SU-DHL-6 (cell line): ENCODE data around the gene RFTN2.

ENCODE experiments used
- H2AFZ ChIP-seq: fragments of 200-600 bp; sonication (generic); 2 replicates; pipeline ENCODE4 v1.6.1; 2014; ENCODE audit warnings: low read depth, mild to moderate bottlenecking, moderate library complexity, mixed read lengths, antibody characterized with exemption, low read length; ENCODE audit not compliant: severe bottlenecking
- H3F3A ChIP-seq: fragments of 200-600 bp; shearing (Covaris generic); 2 replicates; pipeline ENCODE4 v1.6.0; 2016; ENCODE audit warnings: antibody characterized with exemption, mild to moderate bottlenecking; ENCODE audit not compliant: insufficient read depth
- H3K27ac ChIP-seq: fragments of 200-600 bp; sonication (generic); 2 replicates; pipeline ENCODE4 v1.5.1; 2016; ENCODE audit warnings: low read depth, mild to moderate bottlenecking, low read length, moderate library complexity, mixed read lengths
- H3K27me3 ChIP-seq: fragments of 200-600 bp; sonication (generic), shearing (Covaris generic); 2 replicates; pipeline ENCODE4 v1.6.0; 2014; ENCODE audit warnings: mild to moderate bottlenecking, low read length
- H3K36me3 ChIP-seq: fragments of 200-600 bp; sonication (generic); 2 replicates; pipeline ENCODE4 v1.6.1; 2014; ENCODE audit warnings: mild to moderate bottlenecking, low read length, mixed read lengths
- H3K4me2 ChIP-seq: fragments of 300-600, 200-600 bp; shearing (Covaris generic), sonication (generic); 2 replicates; pipeline ENCODE4 v1.6.0; 2014; ENCODE audit warnings: low read length, low read depth, mild to moderate bottlenecking; ENCODE audit not compliant: poor library complexity, severe bottlenecking
- H3K4me3 ChIP-seq: fragments of 200-600 bp; sonication (generic); 2 replicates; pipeline ENCODE4 v1.5.1; 2014; ENCODE audit warnings: antibody characterized with exemption, low read length, mild to moderate bottlenecking, mixed read lengths; ENCODE audit not compliant: insufficient read depth, poor library complexity, severe bottlenecking
- H3K79me2 ChIP-seq: fragments of 200-600 bp; sonication (generic); 2 replicates; pipeline ENCODE4 v1.6.1; 2014; ENCODE audit warnings: mild to moderate bottlenecking, low read length, moderate library complexity; ENCODE audit not compliant: insufficient read depth
- H3K9ac ChIP-seq: fragments of 200-600 bp; sonication (generic); 2 replicates; pipeline ENCODE4 v1.7.0; 2014; ENCODE audit warnings: mild to moderate bottlenecking, low read length
- H3K9me2 ChIP-seq: fragments of 200-600 bp; sonication (generic); replicated peaks from 2 replicates; pipeline ENCODE4 v1.6.1; 2014; ENCODE audit warnings: low read length; ENCODE audit not compliant: insufficient read depth
- H3K9me3 ChIP-seq: fragments of 200-600 bp; sonication (generic); 2 replicates; pipeline ENCODE4 v1.6.1; 2014; ENCODE audit warnings: low read length, mixed read lengths; ENCODE audit not compliant: insufficient read depth
- H4K20me1 ChIP-seq: fragments of 200-600 bp; sonication (generic); 2 replicates; pipeline ENCODE4 v1.6.1; 2014; ENCODE audit warnings: low read depth, mild to moderate bottlenecking, antibody characterized with exemption, low read length, moderate library complexity, mixed read lengths
- CTCF ChIP-seq: fragments of 200-600 bp; sonication (generic); IDR thresholded peaks from one replicate; pipeline ENCODE4 v1.5.1; 2017; ENCODE audit warnings: antibody characterized with exemption, mild to moderate bottlenecking, low read length, moderate library complexity; ENCODE audit not compliant: insufficient read depth, poor library complexity, severe bottlenecking
- EZH2phosphoT487 ChIP-seq: fragments of 200-600 bp; sonication (generic), shearing (Covaris generic); conservative IDR thresholded peaks from 2 replicates; pipeline ENCODE4 v1.6.1; 2018; ENCODE audit warnings: mild to moderate bottlenecking, antibody characterized with exemption, low read length, moderate library complexity, mixed read lengths

The RFTN2 gene

GRCh38 chr2:197548582-197548981 is 126.8 kb downstream of the RFTN2 start:
- Histone ChIP-seq H3K4me2 (no peak overlapping the region), H3K4me3 (no peak overlapping the region), H2AFZ (no peak overlapping the region), H3K36me3 (peaks cover 31% of the 10 kb centered on the region; the same call in 1 of the 2 replicates), H3K9me2 (no peaks in the 10 kb centered on the region), H3F3A (0 out of 2 replicates have a peak, but pooled peaks cover 5% of the 10 kb centered on the region), H4K20me1 (no peaks in the 10 kb centered on the region), H3K27ac (no peak overlapping the region), H3K27me3 (no peaks in the 10 kb centered on the region), H3K9me3 (no peaks in the 10 kb centered on the region), H3K9ac (no peak overlapping the region), H3K79me2 (0 out of 2 replicates have a peak, but pooled peaks cover 9% of the 10 kb centered on the region)
- TF ChIP-seq CTCF (no peak), EZH2phosphoT487 (no peak)

GRCh38 chr2:197547163-197547900 is 128.1 kb downstream of the RFTN2 start:
- TF ChIP-seq CTCF, result no peak
- TF ChIP-seq EZH2phosphoT487, result no peak
- H3K79me2 ChIP-seq, result 0 out of 2 replicates have a peak, but pooled peaks cover 9% of the 10 kb centered on the region
- no peaks in the 10 kb centered on the region for H3K9me3 ChIP-seq
- H2AFZ ChIP-seq, result no peak overlapping the region
- no peak overlapping the region for H3K4me2 ChIP-seq
- H3K9me2 ChIP-seq, result no peaks in the 10 kb centered on the region
- H3K27ac ChIP-seq, result no peak overlapping the region
- H3K36me3 ChIP-seq, result peaks cover 31% of the 10 kb centered on the region; the same call in 1 of the 2 replicates
- 0 out of 2 replicates have a peak, but pooled peaks cover 5% of the 10 kb centered on the region for H3F3A ChIP-seq
- no peak overlapping the region for H3K4me3 ChIP-seq
- no peak overlapping the region for H3K9ac ChIP-seq
- no peaks in the 10 kb centered on the region for H4K20me1 ChIP-seq
- H3K27me3 ChIP-seq, result no peaks in the 10 kb centered on the region

- Histone ChIP-seq H3K27ac (no peak overlapping the region), H3K9ac (no peak overlapping the region), H3K4me2 (no peak overlapping the region), H3K36me3 (peaks cover 25% of the 10 kb centered on the region; the same call in 1 of the 2 replicates), H3K79me2 (peaks cover 24% of the 10 kb centered on the region; the same call in 1 of the 2 replicates), H2AFZ (no peak overlapping the region), H3F3A (0 out of 2 replicates have a peak, but pooled peaks cover 5% of the 10 kb centered on the region), H4K20me1 (no peaks in the 10 kb centered on the region; the same call in 1 of the 2 replicates), H3K4me3 (no peak overlapping the region), H3K27me3 (no peaks in the 10 kb centered on the region), H3K9me2 (no peaks in the 10 kb centered on the region), H3K9me3 (no peaks in the 10 kb centered on the region)
- TF ChIP-seq CTCF (no peak), EZH2phosphoT487 (no peak)
Observed at GRCh38 chr2:197543206-197543605, 132.2 kb downstream of the RFTN2 start.
